Measurements from ENCODE around the gene PSMA7.

The PSMA7 gene

GRCh38 chr20:62136283-62137091 is 6.7 kb downstream of the PSMA7 start:
- peak; percentile 54 for DNase-seq (ENCODE audit: low spot score)

GRCh38 chr20:62135573-62136266 is 7.5 kb downstream of the PSMA7 start:
- no peak for DNase-seq (ENCODE audit: low spot score)

- no peak for DNase-seq (ENCODE audit: low spot score)
Measured at GRCh38 chr20:62134735-62135231, 8.4 kb downstream of the PSMA7 start.

GRCh38 chr20:62133864-62134263 is 9.3 kb downstream of the PSMA7 start:
- no peak for DNase-seq (ENCODE audit: low spot score)

- no peak for DNase-seq (ENCODE audit: low spot score)
Measured at GRCh38 chr20:62133051-62133845, 9.9 kb downstream of the PSMA7 start.

GRCh38 chr20:62132421-62132820 is 10.8 kb downstream of the PSMA7 start:
- no peak for DNase-seq (ENCODE audit: low spot score)

GRCh38 chr20:62131560-62132320 is 11.5 kb downstream of the PSMA7 start:
- DNase-seq (ENCODE audit: low spot score), result no peak

GRCh38 chr20:62129731-62130531 is 13.3 kb downstream of the PSMA7 start:
- no peak for DNase-seq (ENCODE audit: low spot score)

GRCh38 chr20:62128502-62128901 is 14.7 kb downstream of the PSMA7 start:
- DNase-seq (ENCODE audit: low spot score), result no peak

GRCh38 chr20:62127799-62128198 is 15.4 kb downstream of the PSMA7 start:
- DNase-seq (ENCODE audit: low spot score), result no peak

GRCh38 chr20:62126141-62126540 is 17.1 kb downstream of the PSMA7 start:
- no peak for DNase-seq (ENCODE audit: low spot score)

- DNase-seq (ENCODE audit: low spot score), result no peak
Measured at GRCh38 chr20:62123450-62124118, 19.6 kb downstream of the PSMA7 start.

- peak; percentile 36 for DNase-seq (ENCODE audit: low spot score)
Measured at GRCh38 chr20:62122654-62123449, 20.3 kb downstream of the PSMA7 start.

GRCh38 chr20:62121776-62122653 is 21.2 kb downstream of the PSMA7 start, which contains the start of gene LSM14B:
Gene LSM14B, plus strand, starts transcription at chr20:62122475. Its CDS starts 192 bp downstream, at chr20:62122667.
- DNase-seq (ENCODE audit: low spot score), result peak; percentile 95

- peak; percentile 12 for DNase-seq (ENCODE audit: low spot score)
Measured at GRCh38 chr20:62120990-62121775, 22.0 kb downstream of the PSMA7 start.

- no peak for DNase-seq (ENCODE audit: low spot score)
Measured at GRCh38 chr20:62120365-62120762, 22.8 kb downstream of the PSMA7 start.

GRCh38 chr20:62119591-62120364 is 23.4 kb downstream of the PSMA7 start:
- DNase-seq (ENCODE audit: low spot score), result no peak

Measured in activated CD4-positive, alpha-beta T cell treated with anti-CD3 and anti-CD28 coated beads, Interleukin-2, Interleukin-4, amounts not matched to agents 100 ng/mL and 50 ng/mL, durations not matched to agents 16 hours and 8 hours (primary cell).